GM12872 (cell line): ENCODE measurements around the gene BST1.

Experiments
- TF ChIP-seq, protein P1 (sequence below): IDR thresholded peaks from 3 replicates; pipeline ENCODE4 v1.5.1; 2011; ENCODE audit warnings: low read depth, mild to moderate bottlenecking, low read length, moderate library complexity; ENCODE audit not compliant: insufficient read depth

The BST1 gene, protein sequence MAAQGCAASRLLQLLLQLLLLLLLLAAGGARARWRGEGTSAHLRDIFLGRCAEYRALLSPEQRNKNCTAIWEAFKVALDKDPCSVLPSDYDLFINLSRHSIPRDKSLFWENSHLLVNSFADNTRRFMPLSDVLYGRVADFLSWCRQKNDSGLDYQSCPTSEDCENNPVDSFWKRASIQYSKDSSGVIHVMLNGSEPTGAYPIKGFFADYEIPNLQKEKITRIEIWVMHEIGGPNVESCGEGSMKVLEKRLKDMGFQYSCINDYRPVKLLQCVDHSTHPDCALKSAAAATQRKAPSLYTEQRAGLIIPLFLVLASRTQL

GRCh38 chr4:15702941-15703403 lies at the start of gene BST1:
Gene BST1, plus strand, starts transcription at chr4:15703065. Its CDS starts 80 bp downstream, at chr4:15703145.
- TF ChIP-seq, protein P1, sequence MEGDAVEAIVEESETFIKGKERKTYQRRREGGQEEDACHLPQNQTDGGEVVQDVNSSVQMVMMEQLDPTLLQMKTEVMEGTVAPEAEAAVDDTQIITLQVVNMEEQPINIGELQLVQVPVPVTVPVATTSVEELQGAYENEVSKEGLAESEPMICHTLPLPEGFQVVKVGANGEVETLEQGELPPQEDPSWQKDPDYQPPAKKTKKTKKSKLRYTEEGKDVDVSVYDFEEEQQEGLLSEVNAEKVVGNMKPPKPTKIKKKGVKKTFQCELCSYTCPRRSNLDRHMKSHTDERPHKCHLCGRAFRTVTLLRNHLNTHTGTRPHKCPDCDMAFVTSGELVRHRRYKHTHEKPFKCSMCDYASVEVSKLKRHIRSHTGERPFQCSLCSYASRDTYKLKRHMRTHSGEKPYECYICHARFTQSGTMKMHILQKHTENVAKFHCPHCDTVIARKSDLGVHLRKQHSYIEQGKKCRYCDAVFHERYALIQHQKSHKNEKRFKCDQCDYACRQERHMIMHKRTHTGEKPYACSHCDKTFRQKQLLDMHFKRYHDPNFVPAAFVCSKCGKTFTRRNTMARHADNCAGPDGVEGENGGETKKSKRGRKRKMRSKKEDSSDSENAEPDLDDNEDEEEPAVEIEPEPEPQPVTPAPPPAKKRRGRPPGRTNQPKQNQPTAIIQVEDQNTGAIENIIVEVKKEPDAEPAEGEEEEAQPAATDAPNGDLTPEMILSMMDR: no peak

- TF ChIP-seq, protein P1: no peak
These were observed 49.4 kb upstream of the BST1 start for GRCh38 chr4:15653420-15653819.

DNA sequence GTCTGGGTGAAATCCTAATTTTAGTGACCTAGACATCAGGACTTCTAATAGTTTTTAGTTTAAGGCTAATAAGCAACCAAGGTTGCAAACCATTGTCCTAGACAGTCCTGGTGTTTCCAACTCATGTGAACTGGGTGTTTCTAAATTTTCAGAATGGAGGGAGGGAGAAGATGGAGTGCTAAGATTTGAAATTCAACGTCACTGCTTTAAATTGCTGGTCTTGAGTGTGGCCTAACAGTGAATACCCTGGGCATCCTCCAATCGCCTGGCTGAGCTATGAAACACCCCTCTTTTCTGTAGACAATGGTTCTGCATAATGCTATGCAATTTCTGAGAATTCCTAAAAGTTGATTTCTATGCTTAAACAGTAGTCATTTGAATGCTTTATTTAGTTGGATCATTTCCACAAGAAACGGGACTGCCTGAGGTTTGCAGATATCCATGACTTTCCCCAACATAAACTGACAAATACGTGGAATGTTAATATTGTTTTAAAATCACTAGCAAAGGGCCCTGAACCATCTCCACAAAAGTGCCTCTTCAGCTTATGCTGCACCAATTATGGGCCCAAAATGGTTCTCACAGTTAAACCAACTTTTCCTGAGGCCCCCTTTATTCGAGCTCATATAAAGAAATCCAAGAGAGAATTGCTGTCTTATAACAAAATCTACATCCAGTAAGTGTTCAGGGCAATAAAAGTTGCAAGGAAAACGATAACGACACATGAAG lies 48.8 kb upstream of the BST1 start:
- TF ChIP-seq, protein P1: no peak

GRCh38 chr4:15654593-15655222 lies 48.2 kb upstream of the BST1 start:
- TF ChIP-seq, protein P1: no peak

GRCh38 chr4:15655223-15656037 lies 47.4 kb upstream of the BST1 start, which contains the start of gene FBXL5:
Gene FBXL5, minus strand, starts transcription at chr4:15655357. Its CDS starts 70 bp downstream, at chr4:15655287.
- TF ChIP-seq, protein P1: no peak

DNA sequence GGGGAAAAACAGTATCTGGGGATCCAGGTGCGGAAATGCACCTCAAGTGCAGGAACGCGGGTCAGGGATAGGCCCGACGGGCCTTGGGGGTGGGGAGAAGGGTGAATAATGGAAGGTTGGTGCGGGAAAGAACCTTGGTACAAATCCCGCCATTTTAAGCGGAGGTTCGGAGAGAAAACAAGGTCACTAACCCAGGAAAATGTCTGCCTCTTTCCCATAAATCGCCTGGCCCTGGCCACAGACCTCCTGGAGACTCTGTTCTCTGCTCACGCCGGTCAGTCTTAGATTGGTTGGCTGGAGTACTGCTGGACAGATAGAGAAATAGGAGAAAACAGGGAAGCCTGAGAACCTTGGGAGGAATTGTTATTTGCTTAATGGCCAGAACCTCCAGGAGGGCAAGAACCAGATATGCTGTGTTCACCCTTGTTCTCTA lies 46.8 kb upstream of the BST1 start:
- TF ChIP-seq, protein P1: no peak

DNA sequence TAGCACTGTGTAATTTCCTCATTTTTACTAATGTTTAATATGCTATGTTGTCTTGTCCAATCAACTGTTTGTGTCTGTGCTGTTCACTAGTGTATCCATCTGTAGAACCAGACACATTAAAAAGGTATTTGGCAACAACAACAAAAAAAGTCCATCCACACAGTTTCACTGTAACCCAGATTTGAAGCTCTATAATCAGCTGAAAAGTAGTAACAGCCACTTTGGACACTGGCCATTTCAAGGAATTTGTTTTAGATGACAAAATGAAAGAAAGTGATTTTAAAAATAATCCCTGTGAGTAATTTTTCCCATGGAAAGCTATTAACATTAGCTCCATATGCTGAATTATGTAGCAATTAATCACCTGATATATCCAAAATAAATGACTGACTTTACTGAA lies 45.5 kb upstream of the BST1 start:
- TF ChIP-seq, protein P1: no peak
